ENCODE data around the gene TCHP. TPM values are rescaled to one million over a fixed set of nuclear protein-coding genes. Genes with fewer than 3 reads are reported as not detected.

TCHP gene
- total and polyA plus RNA-seq, 2 experiments from 2014 or later = 3.1 to 6.2 TPM

DNA sequence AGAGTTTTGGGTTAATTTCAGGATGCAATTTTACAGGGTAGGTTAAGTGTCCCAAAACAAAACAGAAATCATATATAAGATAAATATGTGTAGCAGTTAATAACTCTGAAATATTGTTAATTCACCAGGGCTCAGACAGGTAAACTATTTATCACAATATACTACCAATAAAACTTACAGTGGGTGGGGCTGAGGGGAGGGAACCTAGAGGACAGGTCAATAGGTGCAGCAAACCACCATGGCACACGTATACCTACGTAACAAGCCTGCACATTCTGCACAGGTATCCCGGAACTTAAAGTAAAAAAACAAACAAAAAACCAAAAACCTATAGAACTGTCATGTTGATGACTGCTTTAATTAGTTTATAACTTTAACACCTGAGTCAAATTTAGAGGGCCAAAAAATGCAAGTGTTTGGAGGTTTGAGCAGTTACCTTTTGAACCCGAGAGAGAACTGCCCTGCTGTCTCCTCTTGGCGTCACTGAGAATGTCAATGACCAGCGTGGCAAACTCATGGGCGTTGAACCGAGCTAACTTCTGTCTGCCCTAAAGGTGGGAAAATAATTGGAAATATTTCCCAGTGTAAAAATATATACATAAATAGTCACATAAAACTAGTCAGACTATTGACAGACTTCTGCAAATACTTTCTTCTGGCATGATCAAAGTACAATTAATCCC is 59.5 kb downstream of the TCHP start (continued):
- TF ChIP-seq, protein P1, sequence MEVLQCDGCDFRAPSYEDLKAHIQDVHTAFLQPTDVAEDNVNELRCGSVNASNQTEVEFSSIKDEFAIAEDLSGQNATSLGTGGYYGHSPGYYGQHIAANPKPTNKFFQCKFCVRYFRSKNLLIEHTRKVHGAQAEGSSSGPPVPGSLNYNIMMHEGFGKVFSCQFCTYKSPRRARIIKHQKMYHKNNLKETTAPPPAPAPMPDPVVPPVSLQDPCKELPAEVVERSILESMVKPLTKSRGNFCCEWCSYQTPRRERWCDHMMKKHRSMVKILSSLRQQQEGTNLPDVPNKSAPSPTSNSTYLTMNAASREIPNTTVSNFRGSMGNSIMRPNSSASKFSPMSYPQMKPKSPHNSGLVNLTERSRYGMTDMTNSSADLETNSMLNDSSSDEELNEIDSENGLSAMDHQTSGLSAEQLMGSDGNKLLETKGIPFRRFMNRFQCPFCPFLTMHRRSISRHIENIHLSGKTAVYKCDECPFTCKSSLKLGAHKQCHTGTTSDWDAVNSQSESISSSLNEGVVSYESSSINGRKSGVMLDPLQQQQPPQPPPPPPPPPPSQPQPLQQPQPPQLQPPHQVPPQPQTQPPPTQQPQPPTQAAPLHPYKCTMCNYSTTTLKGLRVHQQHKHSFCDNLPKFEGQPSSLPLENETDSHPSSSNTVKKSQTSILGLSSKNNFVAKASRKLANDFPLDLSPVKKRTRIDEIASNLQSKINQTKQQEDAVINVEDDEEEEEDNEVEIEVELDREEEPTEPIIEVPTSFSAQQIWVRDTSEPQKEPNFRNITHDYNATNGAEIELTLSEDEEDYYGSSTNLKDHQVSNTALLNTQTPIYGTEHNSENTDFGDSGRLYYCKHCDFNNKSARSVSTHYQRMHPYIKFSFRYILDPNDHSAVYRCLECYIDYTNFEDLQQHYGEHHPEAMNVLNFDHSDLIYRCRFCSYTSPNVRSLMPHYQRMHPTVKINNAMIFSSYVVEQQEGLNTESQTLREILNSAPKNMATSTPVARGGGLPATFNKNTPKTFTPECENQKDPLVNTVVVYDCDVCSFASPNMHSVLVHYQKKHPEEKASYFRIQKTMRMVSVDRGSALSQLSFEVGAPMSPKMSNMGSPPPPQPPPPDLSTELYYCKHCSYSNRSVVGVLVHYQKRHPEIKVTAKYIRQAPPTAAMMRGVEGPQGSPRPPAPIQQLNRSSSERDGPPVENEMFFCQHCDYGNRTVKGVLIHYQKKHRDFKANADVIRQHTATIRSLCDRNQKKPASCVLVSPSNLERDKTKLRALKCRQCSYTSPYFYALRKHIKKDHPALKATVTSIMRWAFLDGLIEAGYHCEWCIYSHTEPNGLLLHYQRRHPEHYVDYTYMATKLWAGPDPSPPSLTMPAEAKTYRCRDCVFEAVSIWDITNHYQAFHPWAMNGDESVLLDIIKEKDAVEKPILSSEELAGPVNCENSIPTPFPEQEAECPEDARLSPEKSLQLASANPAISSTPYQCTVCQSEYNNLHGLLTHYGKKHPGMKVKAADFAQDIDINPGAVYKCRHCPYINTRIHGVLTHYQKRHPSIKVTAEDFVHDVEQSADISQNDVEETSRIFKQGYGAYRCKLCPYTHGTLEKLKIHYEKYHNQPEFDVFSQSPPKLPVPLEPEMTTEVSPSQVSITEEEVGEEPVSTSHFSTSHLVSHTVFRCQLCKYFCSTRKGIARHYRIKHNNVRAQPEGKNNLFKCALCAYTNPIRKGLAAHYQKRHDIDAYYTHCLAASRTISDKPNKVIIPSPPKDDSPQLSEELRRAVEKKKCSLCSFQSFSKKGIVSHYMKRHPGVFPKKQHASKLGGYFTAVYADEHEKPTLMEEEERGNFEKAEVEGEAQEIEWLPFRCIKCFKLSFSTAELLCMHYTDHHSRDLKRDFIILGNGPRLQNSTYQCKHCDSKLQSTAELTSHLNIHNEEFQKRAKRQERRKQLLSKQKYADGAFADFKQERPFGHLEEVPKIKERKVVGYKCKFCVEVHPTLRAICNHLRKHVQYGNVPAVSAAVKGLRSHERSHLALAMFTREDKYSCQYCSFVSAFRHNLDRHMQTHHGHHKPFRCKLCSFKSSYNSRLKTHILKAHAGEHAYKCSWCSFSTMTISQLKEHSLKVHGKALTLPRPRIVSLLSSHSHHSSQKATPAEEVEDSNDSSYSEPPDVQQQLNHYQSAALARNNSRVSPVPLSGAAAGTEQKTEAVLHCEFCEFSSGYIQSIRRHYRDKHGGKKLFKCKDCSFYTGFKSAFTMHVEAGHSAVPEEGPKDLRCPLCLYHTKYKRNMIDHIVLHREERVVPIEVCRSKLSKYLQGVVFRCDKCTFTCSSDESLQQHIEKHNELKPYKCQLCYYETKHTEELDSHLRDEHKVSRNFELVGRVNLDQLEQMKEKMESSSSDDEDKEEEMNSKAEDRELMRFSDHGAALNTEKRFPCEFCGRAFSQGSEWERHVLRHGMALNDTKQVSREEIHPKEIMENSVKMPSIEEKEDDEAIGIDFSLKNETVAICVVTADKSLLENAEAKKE (CRISPR knock-in tag; IDR thresholded peaks at IDR 0.05) = no peak
- TF ChIP-seq ZNF114 (CRISPR knock-in tag; IDR thresholded peaks at IDR 0.05) = no peak
- no peak for TF ChIP-seq POLR2AphosphoS5 (IDR thresholded peaks at IDR 0.05; ENCODE audit: low read depth)
- TF ChIP-seq CREB1 (CRISPR knock-in tag; IDR thresholded peaks at IDR 0.05; ENCODE audit: low read depth) = no peak
- no peak for TF ChIP-seq NANOG (IDR thresholded peaks at IDR 0.05; ENCODE audit: borderline replicate concordance)
- TF ChIP-seq, protein P2, sequence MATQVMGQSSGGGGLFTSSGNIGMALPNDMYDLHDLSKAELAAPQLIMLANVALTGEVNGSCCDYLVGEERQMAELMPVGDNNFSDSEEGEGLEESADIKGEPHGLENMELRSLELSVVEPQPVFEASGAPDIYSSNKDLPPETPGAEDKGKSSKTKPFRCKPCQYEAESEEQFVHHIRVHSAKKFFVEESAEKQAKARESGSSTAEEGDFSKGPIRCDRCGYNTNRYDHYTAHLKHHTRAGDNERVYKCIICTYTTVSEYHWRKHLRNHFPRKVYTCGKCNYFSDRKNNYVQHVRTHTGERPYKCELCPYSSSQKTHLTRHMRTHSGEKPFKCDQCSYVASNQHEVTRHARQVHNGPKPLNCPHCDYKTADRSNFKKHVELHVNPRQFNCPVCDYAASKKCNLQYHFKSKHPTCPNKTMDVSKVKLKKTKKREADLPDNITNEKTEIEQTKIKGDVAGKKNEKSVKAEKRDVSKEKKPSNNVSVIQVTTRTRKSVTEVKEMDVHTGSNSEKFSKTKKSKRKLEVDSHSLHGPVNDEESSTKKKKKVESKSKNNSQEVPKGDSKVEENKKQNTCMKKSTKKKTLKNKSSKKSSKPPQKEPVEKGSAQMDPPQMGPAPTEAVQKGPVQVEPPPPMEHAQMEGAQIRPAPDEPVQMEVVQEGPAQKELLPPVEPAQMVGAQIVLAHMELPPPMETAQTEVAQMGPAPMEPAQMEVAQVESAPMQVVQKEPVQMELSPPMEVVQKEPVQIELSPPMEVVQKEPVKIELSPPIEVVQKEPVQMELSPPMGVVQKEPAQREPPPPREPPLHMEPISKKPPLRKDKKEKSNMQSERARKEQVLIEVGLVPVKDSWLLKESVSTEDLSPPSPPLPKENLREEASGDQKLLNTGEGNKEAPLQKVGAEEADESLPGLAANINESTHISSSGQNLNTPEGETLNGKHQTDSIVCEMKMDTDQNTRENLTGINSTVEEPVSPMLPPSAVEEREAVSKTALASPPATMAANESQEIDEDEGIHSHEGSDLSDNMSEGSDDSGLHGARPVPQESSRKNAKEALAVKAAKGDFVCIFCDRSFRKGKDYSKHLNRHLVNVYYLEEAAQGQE (IDR thresholded peaks at IDR 0.05; ENCODE audit: unreplicated experiment) = no peak
- TF ChIP-seq EZH2phosphoT487 (IDR thresholded peaks at IDR 0.05; ENCODE audit: unreplicated experiment) = no peak
- TF ChIP-seq EZH2 (IDR thresholded peaks at IDR 0.05; ENCODE audit: low read depth, unreplicated experiment) = no peak
